ENCODE results near the gene CD44.

GRCh38 chr11:35237860-35238715, 99.1 kb downstream of the CD44 start:
- TF ChIP-seq POLR2AphosphoS5 (IDR thresholded peaks at IDR 0.05) (no peak), POLR2A (IDR thresholded peaks at IDR 0.05) (no peak), EP300 (IDR thresholded peaks at IDR 0.05) (no peak)
- TF ChIP-seq, protein P1, sequence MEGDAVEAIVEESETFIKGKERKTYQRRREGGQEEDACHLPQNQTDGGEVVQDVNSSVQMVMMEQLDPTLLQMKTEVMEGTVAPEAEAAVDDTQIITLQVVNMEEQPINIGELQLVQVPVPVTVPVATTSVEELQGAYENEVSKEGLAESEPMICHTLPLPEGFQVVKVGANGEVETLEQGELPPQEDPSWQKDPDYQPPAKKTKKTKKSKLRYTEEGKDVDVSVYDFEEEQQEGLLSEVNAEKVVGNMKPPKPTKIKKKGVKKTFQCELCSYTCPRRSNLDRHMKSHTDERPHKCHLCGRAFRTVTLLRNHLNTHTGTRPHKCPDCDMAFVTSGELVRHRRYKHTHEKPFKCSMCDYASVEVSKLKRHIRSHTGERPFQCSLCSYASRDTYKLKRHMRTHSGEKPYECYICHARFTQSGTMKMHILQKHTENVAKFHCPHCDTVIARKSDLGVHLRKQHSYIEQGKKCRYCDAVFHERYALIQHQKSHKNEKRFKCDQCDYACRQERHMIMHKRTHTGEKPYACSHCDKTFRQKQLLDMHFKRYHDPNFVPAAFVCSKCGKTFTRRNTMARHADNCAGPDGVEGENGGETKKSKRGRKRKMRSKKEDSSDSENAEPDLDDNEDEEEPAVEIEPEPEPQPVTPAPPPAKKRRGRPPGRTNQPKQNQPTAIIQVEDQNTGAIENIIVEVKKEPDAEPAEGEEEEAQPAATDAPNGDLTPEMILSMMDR (IDR thresholded peaks at IDR 0.05) = peak in 3 of 4 experiments; percentile 47 to 61 (median 48)

Measured in gastroesophageal sphincter (tissue), 3 donors.